Breast epithelium (tissue), 4 donors: ENCODE results near the gene SPAG6. TPM values are rescaled to one million over a fixed set of nuclear protein-coding genes. Genes with fewer than 3 reads are reported as not detected.
A peak's percentile ranks its signal among the peaks of the same experiment; 100 is the strongest.

ENCODE experiments used
- DNase-seq, 2 donors: peaks; one replicate each; pipeline ENCODE4 v3.0.0-alpha.2; 2019; ENCODE audit warnings: low spot score in 2 of 2
- H3K27ac ChIP-seq, 2 donors: fragments of 200-600 bp; sonication (generic) in 1 of 2; one replicate each; pipeline ENCODE4 v1.5.1; 2016 to 2019; ENCODE audit warnings: mild to moderate bottlenecking in 1 of 2
- H3K27me3 ChIP-seq, 2 donors: fragments of 200-600 bp; sonication (generic) in 1 of 2; one replicate each; pipeline versions ENCODE4 v1.5.1 to v1.6.0; 2017 to 2019; ENCODE audit warnings: control low read depth in 1 of 2, mild to moderate bottlenecking in 1 of 2
- H3K36me3 ChIP-seq: fragments of 200-600 bp; one replicate; pipeline ENCODE4 v1.5.1; 2019
- H3K4me1 ChIP-seq, 2 donors: fragments of 200-600 bp; sonication (generic); one replicate each; pipeline ENCODE4 v1.5.1; 2016 to 2019; ENCODE audit warnings: control low read depth in 1 of 2
- H3K4me3 ChIP-seq, 3 donors: fragments of 200-600 bp; sonication (generic); 1 replicate in 2 of 3; 2 replicates in 1 of 3; pipeline ENCODE4 v1.5.1; 2016 to 2019; ENCODE audit warnings: mild to moderate bottlenecking in 3 of 3, moderate library complexity in 2 of 3
- H3K9me3 ChIP-seq, 2 donors: fragments of 200-600 bp; sonication (generic) in 1 of 2; one replicate each; pipeline ENCODE4 v1.5.1; 2016 to 2019; ENCODE audit warnings: control low read depth in 1 of 2
- POLR2A ChIP-seq: fragments of 450-650 bp; IDR thresholded peaks from one replicate; pipeline ENCODE4 v1.6.1; 2016; ENCODE audit warnings: antibody characterized with exemption, mild to moderate bottlenecking, moderate library complexity
- POLR2AphosphoS5 ChIP-seq, 3 donors: sonication (generic); formaldehyde crosslinking; IDR thresholded peaks; one replicate each; pipeline ENCODE4 v1.6.1; 2017; ENCODE audit warnings: antibody characterized with exemption in 3 of 3
- intact Hi-C: fragments of 100-400 bp; cut with DNase I; formaldehyde crosslinking; loops from one replicate; pipeline ENCODE4 v1.15.1; 2023; ENCODE audit warnings: low total_unique reads
- total RNA-seq, 3 donors: library from RNA; depleted of rRNA; stranded (reverse); fragments of >200 nt; gene quantifications; one replicate each; pipeline ENCODE4 v1.1.0, GENCODE V29; 2016
- TF ChIP-seq, protein P1 (sequence below), 3 donors: fragments of 450-650 bp; IDR thresholded peaks; one replicate each; pipeline ENCODE4 v1.5.1; 2016 to 2017; ENCODE audit warnings: antibody characterized with exemption in 3 of 3, mild to moderate bottlenecking in 3 of 3, moderate library complexity in 3 of 3

Gene SPAG6
- total RNA-seq, 3 donors from 2014 or later = 0.59 to 4.9 TPM; not detected in 1

DNA sequence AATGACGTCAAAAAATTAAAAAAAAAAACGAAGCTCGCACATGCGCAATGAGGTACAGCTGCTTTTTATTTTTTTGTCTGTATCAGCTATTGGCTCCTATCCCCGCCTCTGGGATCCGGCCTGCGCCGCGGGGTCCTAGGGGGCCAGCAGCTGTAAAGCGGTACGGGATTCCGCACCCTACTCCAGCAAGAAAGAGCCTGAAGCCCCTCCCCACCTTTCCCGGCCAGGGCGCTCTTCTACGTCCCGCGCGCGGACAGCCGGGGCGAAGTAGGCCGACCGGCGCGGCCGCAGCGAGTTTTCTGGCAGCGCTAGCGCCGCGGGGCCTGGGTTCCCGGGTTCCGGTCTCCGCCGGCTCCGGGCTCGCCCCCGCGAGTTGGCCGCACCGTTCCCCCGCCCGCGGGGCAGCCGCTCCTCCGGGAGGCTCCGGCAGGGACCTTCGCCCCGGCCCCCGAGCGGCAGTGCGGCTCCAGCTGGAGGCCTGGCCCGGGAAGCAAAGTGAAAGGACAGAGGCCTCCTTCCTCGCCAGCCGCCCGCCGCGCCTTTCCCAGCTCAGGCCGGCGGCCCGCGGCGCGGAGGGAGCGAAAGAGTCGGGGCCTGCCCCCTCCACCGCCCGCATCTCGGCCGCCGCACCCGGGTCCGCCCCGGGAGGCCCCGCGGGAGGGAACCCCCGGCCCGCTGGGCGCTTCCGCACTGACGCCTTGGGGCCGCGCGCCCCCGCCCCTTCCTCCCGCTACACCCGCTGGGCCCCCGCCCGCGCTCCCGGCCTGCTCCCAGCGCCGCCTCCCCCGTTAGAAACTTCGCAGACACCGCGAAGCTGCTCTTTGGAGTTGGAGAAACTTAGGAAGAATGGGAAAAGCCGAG, 4.7 kb upstream of the SPAG6 start:
- H3K4me3 ChIP-seq = peak overlapping the region; percentile 86 to 91 (median 89)
- TF ChIP-seq POLR2A (peak; percentile 72), POLR2AphosphoS5 (IDR thresholded peaks at IDR 0.05) (peak in 2 of 3 donors; percentile 74 to 77)
- TF ChIP-seq, protein P1, sequence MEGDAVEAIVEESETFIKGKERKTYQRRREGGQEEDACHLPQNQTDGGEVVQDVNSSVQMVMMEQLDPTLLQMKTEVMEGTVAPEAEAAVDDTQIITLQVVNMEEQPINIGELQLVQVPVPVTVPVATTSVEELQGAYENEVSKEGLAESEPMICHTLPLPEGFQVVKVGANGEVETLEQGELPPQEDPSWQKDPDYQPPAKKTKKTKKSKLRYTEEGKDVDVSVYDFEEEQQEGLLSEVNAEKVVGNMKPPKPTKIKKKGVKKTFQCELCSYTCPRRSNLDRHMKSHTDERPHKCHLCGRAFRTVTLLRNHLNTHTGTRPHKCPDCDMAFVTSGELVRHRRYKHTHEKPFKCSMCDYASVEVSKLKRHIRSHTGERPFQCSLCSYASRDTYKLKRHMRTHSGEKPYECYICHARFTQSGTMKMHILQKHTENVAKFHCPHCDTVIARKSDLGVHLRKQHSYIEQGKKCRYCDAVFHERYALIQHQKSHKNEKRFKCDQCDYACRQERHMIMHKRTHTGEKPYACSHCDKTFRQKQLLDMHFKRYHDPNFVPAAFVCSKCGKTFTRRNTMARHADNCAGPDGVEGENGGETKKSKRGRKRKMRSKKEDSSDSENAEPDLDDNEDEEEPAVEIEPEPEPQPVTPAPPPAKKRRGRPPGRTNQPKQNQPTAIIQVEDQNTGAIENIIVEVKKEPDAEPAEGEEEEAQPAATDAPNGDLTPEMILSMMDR (IDR thresholded peaks at IDR 0.05) = no peak

DNA sequence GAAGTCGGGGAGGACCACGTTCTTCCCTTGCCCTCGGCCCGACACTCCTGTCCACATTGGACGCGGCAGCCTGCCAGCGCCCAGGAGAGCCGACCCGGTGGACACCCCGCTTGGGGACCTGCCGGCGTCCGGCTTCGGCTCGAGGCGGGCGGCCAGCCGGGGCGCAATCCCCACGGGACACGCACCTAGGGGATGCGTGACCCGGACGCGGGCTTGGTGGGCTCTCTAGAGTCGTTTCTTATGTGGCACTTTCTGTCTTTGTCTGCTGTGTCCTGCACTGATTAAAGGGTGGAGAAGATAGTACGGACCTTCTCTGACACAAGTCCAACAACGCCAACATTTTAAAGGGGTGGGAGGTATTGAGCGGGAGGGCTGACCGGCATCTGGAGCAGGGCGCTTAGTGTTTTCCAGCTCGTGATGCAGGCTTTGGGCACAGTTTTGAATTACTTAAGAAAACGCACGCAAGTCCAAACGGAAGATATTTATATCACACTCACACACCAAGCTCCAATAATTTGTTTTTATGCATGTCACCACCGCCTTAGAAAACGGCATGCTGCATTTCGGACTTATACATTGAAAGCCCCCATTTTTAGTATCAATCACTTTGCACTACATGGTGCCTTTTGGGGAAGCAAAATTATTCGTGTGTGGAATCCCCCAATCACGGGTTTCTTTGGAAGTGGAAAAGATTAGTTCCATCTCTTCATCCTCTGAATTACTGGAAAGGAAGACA, 3.9 kb upstream of the SPAG6 start:
- H3K27ac ChIP-seq = peak overlapping the region; percentile 92 to 96

More for the DNA sequence above, 4.7 kb upstream of the SPAG6 start:
- intact Hi-C loops = no loop called here
- H3K27ac ChIP-seq = peak overlapping the region; percentile 92 to 96
- no peaks in the 10 kb centered on the region for H3K9me3 ChIP-seq
- no peaks in the 10 kb centered on the region for H3K36me3 ChIP-seq
- peaks cover 14 to 88% of the 10 kb centered on the region in 2 donors for H3K27me3 ChIP-seq
- H3K4me1 ChIP-seq = peaks cover 0 to 4% of the 10 kb centered on the region in 2 donors
- no peak for DNase-seq

DNA sequence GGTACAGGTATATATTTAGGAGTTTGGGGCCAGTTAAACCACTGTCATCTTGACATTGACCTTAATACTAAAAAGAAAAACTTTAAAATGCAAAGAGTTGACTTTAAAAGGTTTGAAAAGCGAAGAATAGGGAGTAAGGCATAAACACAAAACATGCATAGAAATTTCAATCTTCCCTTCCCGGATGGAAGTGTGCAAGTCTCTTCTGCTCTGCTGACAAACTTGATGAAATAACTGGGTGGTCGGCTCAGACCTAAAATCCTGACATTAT, 3.4 kb upstream of the SPAG6 start:
- intact Hi-C loops = no loop called here
- H3K9me3 ChIP-seq = no peaks in the 10 kb centered on the region
- H3K27me3 ChIP-seq = peaks cover 8 to 85% of the 10 kb centered on the region in 2 donors
- peaks cover 0 to 4% of the 10 kb centered on the region in 2 donors for H3K4me1 ChIP-seq
- H3K27ac ChIP-seq = no peak overlapping the region
- no peak for DNase-seq
- TF ChIP-seq POLR2AphosphoS5 (IDR thresholded peaks at IDR 0.05) = peak in 1 of 3 donors; percentile 9
- TF ChIP-seq POLR2A = no peak
- no peak overlapping the region for H3K4me3 ChIP-seq
- H3K36me3 ChIP-seq = no peaks in the 10 kb centered on the region

More for the DNA sequence above, 3.9 kb upstream of the SPAG6 start:
- DNase-seq = no peak
- intact Hi-C loops = no loop called here
- Histone ChIP-seq H3K27me3 (peaks cover 12 to 86% of the 10 kb centered on the region in 2 donors), H3K9me3 (no peaks in the 10 kb centered on the region), H3K4me3 (peak overlapping the region; percentile 86 to 91 (median 89)), H3K4me1 (peaks cover 0 to 4% of the 10 kb centered on the region in 2 donors), H3K36me3 (no peaks in the 10 kb centered on the region)
- TF ChIP-seq, protein P1 (IDR thresholded peaks at IDR 0.05) = no peak
- TF ChIP-seq POLR2AphosphoS5 (IDR thresholded peaks at IDR 0.05) = peak in 1 of 3 donors; percentile 0

DNA sequence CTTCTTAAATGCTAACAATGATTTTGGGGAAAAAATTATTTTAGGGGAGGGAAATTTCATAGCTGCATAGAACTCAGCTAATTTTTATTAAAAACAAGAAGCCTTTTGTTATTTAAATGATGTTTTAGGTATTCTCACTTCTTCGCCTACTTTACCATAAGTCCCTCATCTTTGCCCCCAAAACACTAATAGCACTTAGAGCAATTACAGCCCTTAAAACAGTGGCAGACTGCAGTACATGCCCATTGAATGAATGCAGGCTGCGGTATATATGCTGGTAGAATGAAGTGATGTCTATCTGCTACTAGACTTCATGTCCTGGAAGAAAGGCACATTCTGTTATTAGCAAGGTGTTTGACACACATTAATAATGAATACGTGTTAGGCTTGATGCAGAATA, 2.9 kb upstream of the SPAG6 start:
- no peak overlapping the region for H3K27ac ChIP-seq
- peaks cover 8 to 82% of the 10 kb centered on the region in 2 donors for H3K27me3 ChIP-seq
- intact Hi-C loops = no loop called here
- H3K36me3 ChIP-seq = no peaks in the 10 kb centered on the region
- no peaks in the 10 kb centered on the region for H3K9me3 ChIP-seq
- no peak for DNase-seq
- H3K4me1 ChIP-seq = peaks cover 0 to 4% of the 10 kb centered on the region in 2 donors
- TF ChIP-seq POLR2AphosphoS5 (IDR thresholded peaks at IDR 0.05) = no peak
- TF ChIP-seq, protein P1 (IDR thresholded peaks at IDR 0.05) = no peak
- no peak for TF ChIP-seq POLR2A
- H3K4me3 ChIP-seq = no peak overlapping the region

DNA sequence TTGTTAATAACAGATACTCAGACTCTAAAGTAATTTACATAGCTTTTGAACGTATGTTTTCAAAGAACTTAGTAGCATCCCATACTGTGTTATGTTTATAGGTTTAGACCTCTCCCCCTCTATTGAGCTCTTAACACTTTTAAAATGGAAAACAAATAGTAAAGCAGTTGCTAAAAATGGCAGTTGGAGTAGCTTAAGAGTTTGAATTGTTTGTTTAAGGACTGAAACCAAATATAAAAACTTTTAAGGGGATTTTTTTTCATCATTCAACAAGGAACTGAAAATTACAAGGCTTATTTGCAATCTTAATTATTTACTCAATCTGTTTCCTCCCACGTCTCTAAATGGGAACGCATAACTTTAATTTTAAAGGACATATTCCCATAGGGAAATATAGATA, 1.6 kb upstream of the SPAG6 start:
- Histone ChIP-seq H3K9me3 (no peaks in the 10 kb centered on the region), H3K27me3 (peaks cover 8 to 75% of the 10 kb centered on the region in 2 donors), H3K4me3 (no peak overlapping the region), H3K36me3 (no peaks in the 10 kb centered on the region), H3K4me1 (peaks cover 0 to 4% of the 10 kb centered on the region in 2 donors), H3K27ac (no peak overlapping the region)
- intact Hi-C loops = no loop called here
- no peak for DNase-seq
- TF ChIP-seq POLR2A (no peak), POLR2AphosphoS5 (IDR thresholded peaks at IDR 0.05) (no peak)
- TF ChIP-seq, protein P1 (IDR thresholded peaks at IDR 0.05) = no peak
